Measurements from ENCODE around the gene NELFA.

Gene NELFA

GRCh38 chr4:1979477-1980196, 29.1 kb downstream of the NELFA start:
- ChIA-PET POLR2A (no interaction called here), CTCF (no interaction called here)
- H3K9me3 ChIP-seq (ENCODE audit: control insufficient read depth, insufficient read depth, low read depth, low read length), result no peaks in the 10 kb centered on the region
- TF ChIP-seq ZNF433 (tag by site-specific recombination; IDR thresholded peaks at IDR 0.05; ENCODE audit: low read depth) (no peak), ZNF792 (tag by site-specific recombination; IDR thresholded peaks at IDR 0.05) (no peak), BCL11B (tag by site-specific recombination; IDR thresholded peaks at IDR 0.05; ENCODE audit: low read depth) (no peak), SP3 (tag by site-specific recombination; IDR thresholded peaks at IDR 0.05) (no peak), ZNF560 (tag by site-specific recombination; IDR thresholded peaks at IDR 0.05; ENCODE audit: borderline replicate concordance) (no peak), ZNF626 (tag by site-specific recombination; IDR thresholded peaks at IDR 0.05) (no peak), ATF2 (tag by site-specific recombination; IDR thresholded peaks at IDR 0.05; ENCODE audit: low read depth) (no peak), ZNF202 (tag by site-specific recombination; IDR thresholded peaks at IDR 0.05; ENCODE audit: borderline replicate concordance) (no peak), ZFP41 (tag by site-specific recombination; IDR thresholded peaks at IDR 0.05; ENCODE audit: borderline replicate concordance) (no peak), ZBTB11 (tag by site-specific recombination; conservative IDR thresholded peaks at IDR 0.05; ENCODE audit: low read depth) (no peak), ZEB2 (tag by site-specific recombination; IDR thresholded peaks at IDR 0.05) (no peak), ZNF580 (tag by site-specific recombination; IDR thresholded peaks at IDR 0.05) (no peak), ZNF19 (tag by site-specific recombination; IDR thresholded peaks at IDR 0.05; ENCODE audit: low read depth) (no peak), BCL6B (tag by site-specific recombination; IDR thresholded peaks at IDR 0.05) (no peak)
- H3K36me3 ChIP-seq (ENCODE audit: control insufficient read depth in 2 of 2, insufficient read depth in 1 of 2, low read length in 2 of 2), result peaks cover 0 to 98% of the 10 kb centered on the region in 2 experiments; a peak in 2 of 3 replicates
- H3K27ac ChIP-seq (ENCODE audit: extremely low read depth, low read depth, low read length), result no peak overlapping the region
- no peaks in the 10 kb centered on the region for H3K4me1 ChIP-seq (ENCODE audit: control insufficient read depth, insufficient read depth, low read length)
- no peak overlapping the region for H3K4me3 ChIP-seq (ENCODE audit: low read depth, low read length)

GRCh38 chr4:1978741-1979476, 29.9 kb downstream of the NELFA start:
- peaks cover 4 to 98% of the 10 kb centered on the region in 2 experiments; a peak in 2 of 3 replicates for H3K36me3 ChIP-seq (ENCODE audit: control insufficient read depth in 2 of 2, insufficient read depth in 1 of 2, low read length in 2 of 2)
- TF ChIP-seq SCRT2 (tag by site-specific recombination; IDR thresholded peaks at IDR 0.05) (no peak), PRDM4 (tag by site-specific recombination; IDR thresholded peaks at IDR 0.05) (peak; percentile 97)
- no peaks in the 10 kb centered on the region for H3K9me3 ChIP-seq (ENCODE audit: control insufficient read depth, insufficient read depth, low read depth, low read length)
- CTCF ChIA-PET, result no interaction called here
- no peak overlapping the region for H3K4me3 ChIP-seq (ENCODE audit: low read depth, low read length)
- POLR2A ChIA-PET, result no interaction called here
- no peak overlapping the region for H3K27ac ChIP-seq (ENCODE audit: extremely low read depth, low read depth, low read length)
- H3K4me1 ChIP-seq (ENCODE audit: control insufficient read depth, insufficient read depth, low read length), result no peaks in the 10 kb centered on the region

Measured in HEK293 (cell line).